Astrocyte (in vitro differentiated cells and primary cell): ENCODE data around the gene PHF10. TPM values are rescaled to one million over a fixed set of nuclear protein-coding genes. Genes with fewer than 3 reads are reported as not detected.

Source experiments
- DNase-seq: peaks from one replicate; pipeline ENCODE4 v3.0.0-alpha.2; 2010; ENCODE audit warnings: low read depth
- FAIRE-seq: peaks from 2 replicates; lab custom pipeline; 2011; peaks lifted over from hg19 to GRCh38; lab: Jason Lieb, UNC
- H2AFZ ChIP-seq: 2 replicates; pipeline ENCODE4 v1.6.0; 2012; ENCODE audit warnings: low read depth, low read length, inconsistent platforms
- H3K27ac ChIP-seq: 2 replicates; pipeline ENCODE4 v1.5.1; 2011; ENCODE audit warnings: low read depth, low read length, inconsistent platforms
- H3K27me3 ChIP-seq: 2 replicates; pipeline ENCODE4 v1.6.0; 2011; ENCODE audit warnings: low read length, inconsistent platforms; ENCODE audit not compliant: insufficient read depth
- H3K36me3 ChIP-seq: 2 replicates; pipeline ENCODE4 v1.5.1; 2011; ENCODE audit warnings: low read length, inconsistent platforms; ENCODE audit not compliant: insufficient read depth
- H3K4me1 ChIP-seq: 2 replicates; pipeline ENCODE4 v1.5.1; 2011; ENCODE audit warnings: low read length, inconsistent platforms; ENCODE audit not compliant: insufficient read depth
- H3K4me2 ChIP-seq: 2 replicates; pipeline ENCODE4 v1.6.0; 2012; ENCODE audit warnings: low read length, inconsistent platforms
- H3K4me3 ChIP-seq: 2 replicates; pipeline ENCODE4 v1.5.1; 2011; ENCODE audit warnings: low read depth, mild to moderate bottlenecking, low read length, inconsistent platforms; ENCODE audit not compliant: insufficient read depth
- H3K79me2 ChIP-seq: 2 replicates; pipeline ENCODE4 v1.6.0; 2012; ENCODE audit warnings: mild to moderate bottlenecking, low read length, inconsistent platforms; ENCODE audit not compliant: insufficient read depth
- H3K9ac ChIP-seq: 2 replicates; pipeline ENCODE4 v1.6.0; 2012; ENCODE audit warnings: mild to moderate bottlenecking, low read length, inconsistent platforms
- H3K9me3 ChIP-seq: 2 replicates; pipeline ENCODE4 v1.5.1; 2012; ENCODE audit warnings: low read depth, mild to moderate bottlenecking, low read length, inconsistent platforms; ENCODE audit not compliant: insufficient read depth
- H4K20me1 ChIP-seq: 2 replicates; pipeline ENCODE4 v1.6.0; 2012; ENCODE audit warnings: low read length, inconsistent platforms; ENCODE audit not compliant: insufficient read depth
- H3K27ac Mint-ChIP-seq: one replicate; pipeline ENCODE4 v1.8.0; 2021; ENCODE audit warnings: mild to moderate bottlenecking, mixed read lengths; ENCODE audit not compliant: unreplicated experiment
- H3K27me3 Mint-ChIP-seq: one replicate; pipeline ENCODE4 v1.8.0; 2021; ENCODE audit warnings: low read depth, mixed read lengths; ENCODE audit not compliant: unreplicated experiment
- H3K36me3 Mint-ChIP-seq: one replicate; pipeline ENCODE4 v1.8.0; 2021; ENCODE audit warnings: low read depth, mixed read lengths; ENCODE audit not compliant: unreplicated experiment
- H3K4me1 Mint-ChIP-seq: one replicate; pipeline ENCODE4 v1.8.0; 2021; ENCODE audit warnings: low read depth, mixed read lengths; ENCODE audit not compliant: unreplicated experiment
- H3K4me3 Mint-ChIP-seq: one replicate; pipeline ENCODE4 v1.8.0; 2021; ENCODE audit warnings: mild to moderate bottlenecking, moderate library complexity, mixed read lengths; ENCODE audit not compliant: unreplicated experiment
- H3K9me3 Mint-ChIP-seq: one replicate; pipeline ENCODE4 v1.8.0; 2021; ENCODE audit warnings: mild to moderate bottlenecking, mixed read lengths; ENCODE audit not compliant: unreplicated experiment
- CTCF ChIP-seq: IDR thresholded peaks from 2 replicates; pipeline ENCODE4 v1.5.1; 2011; ENCODE audit warnings: low read depth, mild to moderate bottlenecking, inconsistent platforms, low read length, moderate library complexity; ENCODE audit not compliant: insufficient read depth
- EZH2 ChIP-seq: IDR thresholded peaks from 2 replicates; pipeline ENCODE4 v1.6.1; 2012; ENCODE audit warnings: mild to moderate bottlenecking, low read length, inconsistent platforms; ENCODE audit not compliant: insufficient read depth
- total RNA-seq: library from RNA; stranded (reverse); gene quantifications from 2 replicates; pipeline ENCODE4 v1.2.1, GENCODE V29; 2021

The PHF10 gene
- total RNA-seq, 1 donor from 2014 or later, result 30.9 TPM

- Histone ChIP-seq H3K27me3 (no peaks in the 10 kb centered on the region), H3K79me2 (no peaks in the 10 kb centered on the region), H3K36me3 (peaks cover 2% of the 10 kb centered on the region), H3K4me3 (no peak overlapping the region), H3K9ac (no peak overlapping the region), H3K27ac (no peak overlapping the region), H3K9me3 (no peaks in the 10 kb centered on the region), H3K4me1 (peaks cover 4% of the 10 kb centered on the region), H2AFZ (no peak overlapping the region), H4K20me1 (no peaks in the 10 kb centered on the region), H3K4me2 (no peak overlapping the region)
- FAIRE-seq (no peak), DNase-seq (no peak)
- Mint-ChIP-seq H3K36me3 (peaks cover 5% of the 10 kb centered on the region), H3K4me1 (peaks cover 4% of the 10 kb centered on the region), H3K27ac (no peak overlapping the region), H3K27me3 (no peaks in the 10 kb centered on the region), H3K9me3 (no peaks in the 10 kb centered on the region), H3K4me3 (no peak overlapping the region)
- TF ChIP-seq EZH2, result no peak
- TF ChIP-seq CTCF, result no peak
These were observed 52.7 kb downstream of the PHF10 start for GRCh38 chr6:169671563-169671962.

GRCh38 chr6:169669889-169670288 is 54.4 kb downstream of the PHF10 start:
- DNase-seq, result no peak
- peaks cover 5% of the 10 kb centered on the region for H3K36me3 Mint-ChIP-seq
- Histone ChIP-seq H3K79me2 (no peaks in the 10 kb centered on the region), H3K4me3 (no peak overlapping the region), H3K27me3 (no peaks in the 10 kb centered on the region), H3K4me2 (peak overlapping the region; percentile 65), H3K36me3 (peaks cover 2% of the 10 kb centered on the region), H3K27ac (peak overlapping the region; percentile 4), H3K4me1 (peaks cover 4% of the 10 kb centered on the region), H3K9ac (peak overlapping the region; percentile 33), H4K20me1 (no peaks in the 10 kb centered on the region), H3K9me3 (no peaks in the 10 kb centered on the region), H2AFZ (peak overlapping the region; percentile 55)
- TF ChIP-seq CTCF (no peak), EZH2 (no peak)
- no peak overlapping the region for H3K4me3 Mint-ChIP-seq
- no peak overlapping the region for H3K27ac Mint-ChIP-seq
- FAIRE-seq, result no peak
- H3K27me3 Mint-ChIP-seq, result no peaks in the 10 kb centered on the region
- H3K9me3 Mint-ChIP-seq, result no peaks in the 10 kb centered on the region
- peaks cover 4% of the 10 kb centered on the region for H3K4me1 Mint-ChIP-seq

- peaks cover 10% of the 10 kb centered on the region for H3K36me3 Mint-ChIP-seq
- Histone ChIP-seq H3K79me2 (no peaks in the 10 kb centered on the region), H3K27me3 (no peaks in the 10 kb centered on the region), H4K20me1 (no peaks in the 10 kb centered on the region), H3K4me2 (no peak overlapping the region), H3K36me3 (peaks cover 2% of the 10 kb centered on the region), H3K9me3 (no peaks in the 10 kb centered on the region), H3K27ac (no peak overlapping the region), H3K4me1 (peaks cover 4% of the 10 kb centered on the region), H3K9ac (no peak overlapping the region), H3K4me3 (no peak overlapping the region), H2AFZ (no peak overlapping the region)
- TF ChIP-seq CTCF (no peak), EZH2 (no peak)
- FAIRE-seq (no peak), DNase-seq (no peak)
- no peak overlapping the region for H3K4me3 Mint-ChIP-seq
- no peaks in the 10 kb centered on the region for H3K27me3 Mint-ChIP-seq
- H3K27ac Mint-ChIP-seq, result no peak overlapping the region
- H3K9me3 Mint-ChIP-seq, result no peaks in the 10 kb centered on the region
- peaks cover 4% of the 10 kb centered on the region for H3K4me1 Mint-ChIP-seq
These were observed 55.2 kb downstream of the PHF10 start for GRCh38 chr6:169669147-169669546.
